H1 (cell line): ENCODE data around the gene SRCIN1. TPM values are rescaled to one million over a fixed set of nuclear protein-coding genes. Genes with fewer than 3 reads are reported as not detected.

Experiments
- EGR1 ChIP-seq: IDR thresholded peaks from 2 replicates; pipeline ENCODE4 v1.6.1; 2011; ENCODE audit warnings: low read depth, low read length, borderline replicate concordance
- GABPA ChIP-seq: IDR thresholded peaks from 2 replicates; pipeline ENCODE4 v1.6.1; 2011; ENCODE audit warnings: mild to moderate bottlenecking, low read length, moderate library complexity, borderline replicate concordance; ENCODE audit not compliant: insufficient read depth
- JUND ChIP-seq: IDR thresholded peaks from 2 replicates; pipeline ENCODE4 v1.6.1; 2011; ENCODE audit warnings: mild to moderate bottlenecking, improper control_type of control experiment, low read length
- KDM4A ChIP-seq: IDR thresholded peaks from one replicate; pipeline ENCODE4 v1.7.1; 2012; ENCODE audit warnings: low read depth, mild to moderate bottlenecking, moderate library complexity, low read length, inconsistent platforms; ENCODE audit not compliant: severe bottlenecking
- POLR2AphosphoS5 ChIP-seq: IDR thresholded peaks from 2 replicates; pipeline ENCODE4 v1.6.1; 2011; ENCODE audit warnings: low read depth, low read length
- RFX5 ChIP-seq: IDR thresholded peaks from 2 replicates; pipeline ENCODE4 v1.6.1; 2011; ENCODE audit warnings: low read depth, low read length, improper control_type of control experiment, borderline replicate concordance
- SIN3A ChIP-seq, 2 experiments: IDR thresholded peaks in 1 of 2; conservative IDR thresholded peaks in 1 of 2; 2 replicates each; pipeline ENCODE4 v1.6.1; 2011 to 2012; ENCODE audit warnings: low read length in 2 of 2, improper control_type of control experiment in 1 of 2, low read depth in 1 of 2, mild to moderate bottlenecking in 1 of 2
- TAF7 ChIP-seq: optimal IDR thresholded peaks from 2 replicates; pipeline ENCODE3; 2011; ENCODE audit warnings: low read depth, mild to moderate bottlenecking, inconsistent platforms, low read length, moderate library complexity, borderline replicate concordance
- polyA plus RNA-seq, 7 experiments: library from polyadenylated mRNA; depleted of rRNA in 3 of 7; stranded (reverse) in 5 of 7; unstranded in 2 of 7; fragments of >200 nt in 5 of 7; fragments of 200-250 nt in 2 of 7; gene quantifications; 1 replicate in 5 of 7; 2 replicates in 1 of 7; 4 replicates in 1 of 7; pipeline versions ENCODE4 v1.2.1 to v1.2.3, GENCODE V29; 2011 to 2013; ENCODE audit warnings: missing spikeins in 2 of 7, mixed read lengths in 2 of 7
- total RNA-seq: library from RNA; stranded (reverse); fragmentation: NEBNext Ultra II Directional; extraction: Animal tissue kit (Norgen Biotek cat#: 25700); gene quantifications from 2 replicates; pipeline ENCODE4 v1.2.1, GENCODE V29; 2021
- TF ChIP-seq, protein P1 (sequence below): IDR thresholded peaks from 2 replicates; pipeline ENCODE4 v1.6.1; 2012; ENCODE audit warnings: inconsistent platforms

Gene SRCIN1
- total and polyA plus RNA-seq, 2 of the 8 experiments (the other 6 are each of a cell fraction or from before 2014, with no cell fraction given): 2.8 to 3.8 TPM

DNA sequence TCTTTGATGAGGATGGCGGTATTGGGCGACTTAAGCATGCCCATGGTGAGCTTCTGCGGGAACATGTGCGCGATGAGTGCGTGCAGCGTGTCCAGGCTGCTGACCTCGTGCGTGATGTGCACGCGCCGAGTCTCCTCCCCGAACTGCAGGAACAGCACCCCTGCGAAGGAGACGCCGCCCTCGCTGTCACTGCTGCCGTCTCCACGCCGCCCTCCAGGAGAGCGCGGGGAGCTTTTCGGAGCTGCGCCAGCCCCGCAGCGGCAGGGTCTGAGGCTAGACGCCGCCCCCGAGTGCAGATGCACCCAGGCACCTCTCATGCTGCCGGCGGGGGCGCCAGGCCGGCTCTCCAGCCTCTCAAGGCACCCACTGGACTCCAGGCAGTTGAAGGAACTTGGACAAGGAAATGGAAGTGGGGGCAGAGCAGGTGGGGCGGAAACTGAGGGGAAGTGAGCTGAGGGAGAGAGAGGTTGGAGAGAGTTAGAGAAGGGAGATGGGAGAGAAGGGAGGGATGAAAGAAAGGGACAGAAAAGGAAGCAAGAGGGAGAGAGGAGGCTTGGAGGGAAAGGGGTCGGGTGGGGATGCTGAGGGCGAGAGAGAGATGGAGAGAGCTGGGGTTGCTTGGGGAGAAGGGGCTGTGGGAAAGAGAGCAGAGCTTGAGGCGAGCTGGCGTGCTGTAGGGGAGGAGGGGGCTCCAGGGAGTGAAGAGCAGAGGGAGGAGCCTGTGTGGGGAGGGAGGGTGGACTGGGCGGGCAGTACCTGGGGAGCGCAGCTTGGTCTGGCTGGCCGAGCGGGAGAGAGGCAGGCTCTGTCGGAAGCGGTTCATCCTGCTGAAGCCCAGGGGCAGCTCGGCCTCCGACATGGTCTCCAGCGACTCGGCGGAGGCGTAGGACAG, 42.1 kb downstream of the SRCIN1 start (continued):
- TF ChIP-seq TAF7 (peak; percentile 55), POLR2AphosphoS5 (no peak), KDM4A (peak; percentile 74), GABPA (no peak), SIN3A (conservative IDR thresholded peaks at IDR 0.05 in 1 of 2, IDR thresholded peaks at IDR 0.05 in 1 of 2; ENCODE audit: low read depth in 1 of 2, low read length in 2 of 2) (peak in 1 of 2 experiments; percentile 65; a peak in 1 of 4 replicates), RFX5 (no peak), JUND (no peak), EGR1 (peak; percentile 96)
- TF ChIP-seq, protein P1, sequence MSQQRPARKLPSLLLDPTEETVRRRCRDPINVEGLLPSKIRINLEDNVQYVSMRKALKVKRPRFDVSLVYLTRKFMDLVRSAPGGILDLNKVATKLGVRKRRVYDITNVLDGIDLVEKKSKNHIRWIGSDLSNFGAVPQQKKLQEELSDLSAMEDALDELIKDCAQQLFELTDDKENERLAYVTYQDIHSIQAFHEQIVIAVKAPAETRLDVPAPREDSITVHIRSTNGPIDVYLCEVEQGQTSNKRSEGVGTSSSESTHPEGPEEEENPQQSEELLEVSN: peak; percentile 81
